HepG2 (cell line): Measurements from ENCODE around the gene MB21D2.

Source experiments
- CBX2 ChIP-seq, 2 experiments: fragments of 200-600 bp in 1 of 2; sonication (generic); formaldehyde crosslinking in 1 of 2; IDR thresholded peaks; 2 replicates each; pipeline versions ENCODE4 v1.7.0 to v1.8.1; 2018 to 2022; ENCODE audit warnings: low read depth in 2 of 2, low read length in 1 of 2, mild to moderate bottlenecking in 1 of 2, missing genetic modification reagents in 1 of 2
- ETV6 ChIP-seq: sonication (generic); formaldehyde crosslinking; conservative IDR thresholded peaks from 2 replicates; pipeline ENCODE4 v1.4.0; 2020; ENCODE audit warnings: missing genetic modification reagents
- HDAC2 ChIP-seq: sonication (generic); formaldehyde crosslinking; IDR thresholded peaks from 2 replicates; pipeline ENCODE4 v1.4.0; 2020; ENCODE audit warnings: missing genetic modification reagents
- JUN ChIP-seq: sonication (generic); formaldehyde crosslinking; IDR thresholded peaks from 2 replicates; pipeline ENCODE4 v1.4.0; 2020; ENCODE audit warnings: mild to moderate bottlenecking, missing genetic modification reagents
- ZC3H4 ChIP-seq: sonication (generic); formaldehyde crosslinking; IDR thresholded peaks from 2 replicates; pipeline ENCODE4 v1.4.0; 2020; ENCODE audit warnings: missing genetic modification reagents, borderline replicate concordance
- ZFP36 ChIP-seq: fragments of 150-350 bp; IDR thresholded peaks from 2 replicates; pipeline ENCODE4 v1.6.1; 2018; ENCODE audit warnings: borderline replicate concordance, low read length, low read depth; ENCODE audit not compliant: partially characterized antibody
- ZKSCAN1 ChIP-seq: fragments of 150-350 bp; IDR thresholded peaks from 2 replicates; pipeline ENCODE4 v1.6.1; 2014; ENCODE audit warnings: low read length
- ZMYM4 ChIP-seq: sonication (generic); formaldehyde crosslinking; IDR thresholded peaks from 2 replicates; pipeline ENCODE4 v1.8.1; 2023; ENCODE audit warnings: mild to moderate bottlenecking, missing genetic modification reagents
- ZNF569 ChIP-seq: sonication (generic); formaldehyde crosslinking; IDR thresholded peaks from 2 replicates; pipeline ENCODE4 v1.5.0; 2020; ENCODE audit warnings: mild to moderate bottlenecking, missing genetic modification reagents, moderate library complexity, borderline replicate concordance
- TF ChIP-seq, protein P1 (sequence below): sonication (generic); formaldehyde crosslinking; IDR thresholded peaks from 2 replicates; pipeline ENCODE4 v1.5.0; 2020; ENCODE audit warnings: mild to moderate bottlenecking, missing genetic modification reagents, moderate library complexity
- TF ChIP-seq, protein P2 (sequence below): sonication (generic); formaldehyde crosslinking; IDR thresholded peaks from 2 replicates; pipeline ENCODE4 v1.4.0; 2020; ENCODE audit warnings: missing genetic modification reagents
- TF ChIP-seq, protein P3 (sequence below): sonication (generic); formaldehyde crosslinking; IDR thresholded peaks from 2 replicates; pipeline ENCODE4 v1.5.0; 2020; ENCODE audit warnings: missing genetic modification reagents
- TF ChIP-seq, protein P4 (sequence below): sonication (generic); formaldehyde crosslinking; IDR thresholded peaks from 2 replicates; pipeline ENCODE4 v1.8.1; 2023; ENCODE audit warnings: missing genetic modification reagents, inconsistent platforms, borderline replicate concordance

DNA sequence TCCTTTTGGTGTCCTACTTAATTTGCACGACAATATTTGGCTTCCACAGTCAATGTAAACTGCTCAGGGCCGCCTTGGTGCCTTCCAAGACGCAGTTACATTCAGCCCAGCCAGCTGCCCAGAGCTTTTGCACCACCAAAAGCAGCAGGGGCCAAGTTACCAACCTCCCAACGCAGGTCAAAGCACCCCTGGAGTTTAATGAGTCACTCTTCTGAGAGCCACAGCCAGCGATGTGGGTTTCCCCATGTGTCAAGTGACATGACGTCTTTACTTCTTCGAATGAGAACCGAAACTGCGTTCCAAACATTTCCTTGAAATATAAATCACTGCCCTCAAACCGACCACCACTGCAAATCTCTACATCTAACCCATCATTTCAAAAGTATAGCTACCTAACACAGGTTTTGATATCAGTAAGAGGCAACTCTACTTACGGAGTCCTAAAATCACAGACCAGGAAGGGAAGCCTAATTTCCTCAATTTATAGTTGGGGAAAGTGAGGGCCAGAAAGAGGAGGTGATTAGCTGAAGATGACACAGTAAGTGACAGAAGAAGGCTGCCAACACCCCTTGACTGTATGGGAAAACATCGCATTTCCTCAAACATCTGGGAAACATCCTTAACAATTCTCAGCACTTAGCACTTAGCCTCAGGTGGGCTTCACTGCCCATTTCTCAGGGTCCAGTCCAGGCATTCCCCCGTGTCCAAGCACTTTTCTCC, 24.5 kb downstream of the MB21D2 start:
- TF ChIP-seq ZC3H4 (CRISPR knock-in tag) = no peak
- no peak for TF ChIP-seq ZNF569 (CRISPR knock-in tag)
- TF ChIP-seq, protein P1, sequence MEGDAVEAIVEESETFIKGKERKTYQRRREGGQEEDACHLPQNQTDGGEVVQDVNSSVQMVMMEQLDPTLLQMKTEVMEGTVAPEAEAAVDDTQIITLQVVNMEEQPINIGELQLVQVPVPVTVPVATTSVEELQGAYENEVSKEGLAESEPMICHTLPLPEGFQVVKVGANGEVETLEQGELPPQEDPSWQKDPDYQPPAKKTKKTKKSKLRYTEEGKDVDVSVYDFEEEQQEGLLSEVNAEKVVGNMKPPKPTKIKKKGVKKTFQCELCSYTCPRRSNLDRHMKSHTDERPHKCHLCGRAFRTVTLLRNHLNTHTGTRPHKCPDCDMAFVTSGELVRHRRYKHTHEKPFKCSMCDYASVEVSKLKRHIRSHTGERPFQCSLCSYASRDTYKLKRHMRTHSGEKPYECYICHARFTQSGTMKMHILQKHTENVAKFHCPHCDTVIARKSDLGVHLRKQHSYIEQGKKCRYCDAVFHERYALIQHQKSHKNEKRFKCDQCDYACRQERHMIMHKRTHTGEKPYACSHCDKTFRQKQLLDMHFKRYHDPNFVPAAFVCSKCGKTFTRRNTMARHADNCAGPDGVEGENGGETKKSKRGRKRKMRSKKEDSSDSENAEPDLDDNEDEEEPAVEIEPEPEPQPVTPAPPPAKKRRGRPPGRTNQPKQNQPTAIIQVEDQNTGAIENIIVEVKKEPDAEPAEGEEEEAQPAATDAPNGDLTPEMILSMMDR (CRISPR knock-in tag) = no peak
- no peak for TF ChIP-seq ZKSCAN1
- no peak for TF ChIP-seq CBX2 (IDR thresholded peaks at IDR 0.05; ENCODE audit: low read depth, low read length)
- TF ChIP-seq CBX2 (CRISPR knock-in tag; IDR thresholded peaks at IDR 0.05; ENCODE audit: low read depth) = no peak
- TF ChIP-seq HDAC2 (CRISPR knock-in tag) = no peak
- TF ChIP-seq, protein P2, sequence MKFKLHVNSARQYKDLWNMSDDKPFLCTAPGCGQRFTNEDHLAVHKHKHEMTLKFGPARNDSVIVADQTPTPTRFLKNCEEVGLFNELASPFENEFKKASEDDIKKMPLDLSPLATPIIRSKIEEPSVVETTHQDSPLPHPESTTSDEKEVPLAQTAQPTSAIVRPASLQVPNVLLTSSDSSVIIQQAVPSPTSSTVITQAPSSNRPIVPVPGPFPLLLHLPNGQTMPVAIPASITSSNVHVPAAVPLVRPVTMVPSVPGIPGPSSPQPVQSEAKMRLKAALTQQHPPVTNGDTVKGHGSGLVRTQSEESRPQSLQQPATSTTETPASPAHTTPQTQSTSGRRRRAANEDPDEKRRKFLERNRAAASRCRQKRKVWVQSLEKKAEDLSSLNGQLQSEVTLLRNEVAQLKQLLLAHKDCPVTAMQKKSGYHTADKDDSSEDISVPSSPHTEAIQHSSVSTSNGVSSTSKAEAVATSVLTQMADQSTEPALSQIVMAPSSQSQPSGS (CRISPR knock-in tag) = no peak
- no peak for TF ChIP-seq ZMYM4 (CRISPR knock-in tag)
- no peak for TF ChIP-seq ZFP36
- TF ChIP-seq, protein P3, sequence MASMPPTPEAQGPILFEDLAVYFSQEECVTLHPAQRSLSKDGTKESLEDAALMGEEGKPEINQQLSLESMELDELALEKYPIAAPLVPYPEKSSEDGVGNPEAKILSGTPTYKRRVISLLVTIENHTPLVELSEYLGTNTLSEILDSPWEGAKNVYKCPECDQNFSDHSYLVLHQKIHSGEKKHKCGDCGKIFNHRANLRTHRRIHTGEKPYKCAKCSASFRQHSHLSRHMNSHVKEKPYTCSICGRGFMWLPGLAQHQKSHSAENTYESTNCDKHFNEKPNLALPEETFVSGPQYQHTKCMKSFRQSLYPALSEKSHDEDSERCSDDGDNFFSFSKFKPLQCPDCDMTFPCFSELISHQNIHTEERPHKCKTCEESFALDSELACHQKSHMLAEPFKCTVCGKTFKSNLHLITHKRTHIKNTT (CRISPR knock-in tag) = no peak
- TF ChIP-seq JUN (CRISPR knock-in tag) = no peak
- TF ChIP-seq ETV6 = no peak
- TF ChIP-seq, protein P4, sequence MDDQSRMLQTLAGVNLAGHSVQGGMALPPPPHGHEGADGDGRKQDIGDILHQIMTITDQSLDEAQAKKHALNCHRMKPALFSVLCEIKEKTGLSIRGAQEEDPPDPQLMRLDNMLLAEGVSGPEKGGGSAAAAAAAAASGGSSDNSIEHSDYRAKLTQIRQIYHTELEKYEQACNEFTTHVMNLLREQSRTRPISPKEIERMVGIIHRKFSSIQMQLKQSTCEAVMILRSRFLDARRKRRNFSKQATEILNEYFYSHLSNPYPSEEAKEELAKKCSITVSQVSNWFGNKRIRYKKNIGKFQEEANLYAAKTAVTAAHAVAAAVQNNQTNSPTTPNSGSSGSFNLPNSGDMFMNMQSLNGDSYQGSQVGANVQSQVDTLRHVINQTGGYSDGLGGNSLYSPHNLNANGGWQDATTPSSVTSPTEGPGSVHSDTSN = no peak
